SIG-M5 (cell line): ENCODE measurements around the gene FIGLA.

Experiments used
- DNase-seq: peaks from one replicate; lab custom pipeline; 2025; lab: John Stamatoyannopoulos, UW

The FIGLA gene

GRCh38 chr2:70790136-70790828, at the start of gene FIGLA:
Gene FIGLA (minus strand): TSS chr2:70790643. CDS start chr2:70790638, 5 bp downstream.
- DNase-seq = no peak

GRCh38 chr2:70837980-70838925, 47.8 kb upstream of the FIGLA start:
- no peak for DNase-seq

- no peak for DNase-seq
Observed at GRCh38 chr2:70835643-70836042, 45.2 kb upstream of the FIGLA start, which contains the start of gene CD207. Gene CD207 (minus strand): TSS chr2:70835816. CDS start chr2:70835776, 40 bp downstream.

GRCh38 chr2:70834881-70835280, 44.4 kb upstream of the FIGLA start:
- no peak for DNase-seq

GRCh38 chr2:70834106-70834505, 43.7 kb upstream of the FIGLA start:
- no peak for DNase-seq

- DNase-seq = no peak
Observed at GRCh38 chr2:70833246-70833645, 42.8 kb upstream of the FIGLA start.

- DNase-seq = no peak
Observed at GRCh38 chr2:70832386-70832785, 41.9 kb upstream of the FIGLA start.

GRCh38 chr2:70831861-70832260, 41.4 kb upstream of the FIGLA start:
- no peak for DNase-seq

- no peak for DNase-seq
Observed at GRCh38 chr2:70830366-70830765, 39.9 kb upstream of the FIGLA start.

GRCh38 chr2:70829916-70830315, 39.5 kb upstream of the FIGLA start:
- DNase-seq = no peak

- no peak for DNase-seq
Observed at GRCh38 chr2:70828914-70829824, 38.7 kb upstream of the FIGLA start.

GRCh38 chr2:70828115-70828514, 37.7 kb upstream of the FIGLA start:
- DNase-seq = no peak

- DNase-seq = no peak
Observed at GRCh38 chr2:70827388-70827787, 36.9 kb upstream of the FIGLA start.

- DNase-seq = no peak
Observed at GRCh38 chr2:70826696-70827350, 36.4 kb upstream of the FIGLA start.

- DNase-seq = no peak
Observed at GRCh38 chr2:70823249-70823648, 32.8 kb upstream of the FIGLA start.

GRCh38 chr2:70822843-70823242, 32.4 kb upstream of the FIGLA start:
- no peak for DNase-seq

GRCh38 chr2:70820499-70820898, 30.1 kb upstream of the FIGLA start, which contains the start of gene CLEC4F:
Gene CLEC4F (minus strand): TSS chr2:70820599. CDS start chr2:70820523, 76 bp downstream.
- no peak for DNase-seq

- DNase-seq = no peak
Observed at GRCh38 chr2:70817284-70817954, 27.0 kb upstream of the FIGLA start.

GRCh38 chr2:70816726-70817125, 26.3 kb upstream of the FIGLA start:
- no peak for DNase-seq
